HG03064 (cell line): ENCODE measurements around the gene OSBPL5.

Source experiments
- ATAC-seq: cut with Tn5 transposase; IDR thresholded peaks from one replicate; pipeline ENCODE4 v1.9.1; 2021; ENCODE audit warnings: low read depth; ENCODE audit not compliant: unreplicated experiment

The OSBPL5 gene

DNA sequence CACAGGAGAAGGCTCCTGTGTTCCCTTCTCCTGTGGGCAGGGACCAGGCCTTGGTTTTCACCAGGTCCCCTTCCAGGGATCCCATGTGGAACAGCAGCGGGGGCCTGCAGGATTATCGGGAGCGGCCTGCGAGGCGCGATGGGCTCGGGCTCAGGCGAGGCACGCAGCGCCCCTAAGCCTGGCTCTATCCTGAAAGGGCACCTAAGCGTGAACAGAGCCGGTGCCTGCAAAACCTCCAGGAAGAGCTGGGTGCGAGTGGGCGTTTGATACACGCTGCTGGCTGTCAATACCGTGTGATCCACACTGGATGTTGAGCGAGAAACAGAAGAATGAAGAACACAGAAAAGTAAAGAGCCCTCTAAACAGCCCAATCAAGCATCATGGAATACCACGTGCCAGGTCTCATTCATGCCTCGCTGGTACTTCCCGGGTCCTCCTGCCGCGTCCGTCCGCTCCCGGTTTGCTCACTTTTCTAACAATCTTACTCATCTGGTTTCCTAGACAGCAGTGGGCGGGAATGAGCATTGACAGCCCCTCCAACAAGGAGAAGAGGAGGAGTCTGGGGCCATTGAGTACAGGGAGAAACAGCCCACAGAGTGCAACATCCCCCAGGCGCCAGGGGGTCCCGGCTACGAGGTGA is 12.5 kb downstream of the OSBPL5 start:
- ATAC-seq, result no peak

DNA sequence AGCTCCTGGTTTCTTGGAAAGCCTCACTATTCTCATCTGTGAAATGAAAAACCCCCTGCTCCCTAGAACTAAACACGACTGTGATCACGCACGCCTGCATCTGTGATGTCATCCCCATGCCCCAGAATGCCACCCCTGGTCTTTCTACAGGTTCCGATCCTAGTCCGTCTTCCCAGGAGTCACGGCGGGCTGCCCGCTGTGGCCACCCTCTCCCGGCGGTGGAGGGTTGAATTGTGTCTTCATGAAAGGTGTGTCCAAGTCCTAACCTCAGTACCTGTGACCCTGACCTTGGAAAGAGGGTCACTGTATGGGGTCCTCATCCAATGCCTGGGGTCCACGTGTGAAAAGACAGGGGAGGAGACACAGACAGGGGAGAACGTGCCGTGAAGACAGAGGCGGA is 14.4 kb downstream of the OSBPL5 start:
- ATAC-seq, result no peak

DNA sequence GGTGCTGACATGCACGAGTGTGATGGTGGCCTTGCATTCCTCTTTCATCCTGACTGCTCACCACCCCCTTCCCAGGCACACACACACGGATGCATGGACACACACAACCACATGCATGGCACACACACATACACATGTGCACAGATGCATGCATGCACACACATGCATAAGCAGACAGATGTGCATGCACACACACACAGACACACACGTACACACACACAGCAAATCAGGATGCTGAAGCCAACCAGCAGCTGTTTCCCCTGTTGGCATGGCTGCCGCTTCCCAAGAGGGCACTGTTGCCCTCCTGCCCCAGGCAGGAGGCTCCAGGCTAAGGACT is 15.3 kb downstream of the OSBPL5 start:
- ATAC-seq, result no peak

DNA sequence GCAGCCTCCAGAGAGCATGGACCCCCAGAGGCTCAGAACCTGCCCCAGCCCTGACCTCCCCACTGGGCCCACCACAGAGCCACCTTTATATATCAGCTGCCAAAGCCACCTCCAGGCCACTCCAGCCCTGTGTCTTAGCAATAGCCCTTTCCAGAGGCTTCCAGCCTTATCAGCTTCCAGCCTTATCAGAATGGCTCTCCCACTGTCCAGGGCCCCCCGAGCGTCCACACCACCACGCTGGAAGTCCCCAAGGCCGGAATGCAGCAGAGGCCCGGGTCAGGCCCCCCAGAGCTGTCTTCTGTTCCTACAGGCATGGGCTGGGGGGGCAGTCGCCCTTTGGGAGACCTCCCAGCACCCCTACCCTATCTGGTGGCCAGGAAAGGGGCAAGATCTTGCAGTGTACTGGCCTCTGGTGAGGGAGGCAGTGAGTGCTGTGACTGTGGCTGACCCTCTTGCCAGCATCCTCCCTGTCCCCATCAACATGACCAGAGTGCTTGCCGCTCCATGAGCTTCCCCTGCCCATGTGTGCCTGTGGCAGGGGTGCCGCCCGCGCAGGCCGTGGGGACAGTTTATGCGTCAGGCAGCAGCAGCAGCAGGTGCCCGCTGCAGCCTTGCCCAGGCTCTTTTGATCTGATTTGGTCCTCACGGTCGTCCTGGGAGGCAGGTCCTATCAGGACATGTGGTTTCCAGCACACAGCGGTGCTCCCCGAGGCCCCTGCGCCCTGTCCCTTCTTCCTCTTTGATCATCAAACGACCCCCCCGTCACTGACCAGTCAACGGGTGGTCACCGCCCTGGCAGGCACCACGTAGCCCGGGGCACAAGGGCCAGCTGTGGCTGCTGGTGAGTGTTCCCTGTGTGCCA is 15.9 kb downstream of the OSBPL5 start:
- no peak for ATAC-seq

DNA sequence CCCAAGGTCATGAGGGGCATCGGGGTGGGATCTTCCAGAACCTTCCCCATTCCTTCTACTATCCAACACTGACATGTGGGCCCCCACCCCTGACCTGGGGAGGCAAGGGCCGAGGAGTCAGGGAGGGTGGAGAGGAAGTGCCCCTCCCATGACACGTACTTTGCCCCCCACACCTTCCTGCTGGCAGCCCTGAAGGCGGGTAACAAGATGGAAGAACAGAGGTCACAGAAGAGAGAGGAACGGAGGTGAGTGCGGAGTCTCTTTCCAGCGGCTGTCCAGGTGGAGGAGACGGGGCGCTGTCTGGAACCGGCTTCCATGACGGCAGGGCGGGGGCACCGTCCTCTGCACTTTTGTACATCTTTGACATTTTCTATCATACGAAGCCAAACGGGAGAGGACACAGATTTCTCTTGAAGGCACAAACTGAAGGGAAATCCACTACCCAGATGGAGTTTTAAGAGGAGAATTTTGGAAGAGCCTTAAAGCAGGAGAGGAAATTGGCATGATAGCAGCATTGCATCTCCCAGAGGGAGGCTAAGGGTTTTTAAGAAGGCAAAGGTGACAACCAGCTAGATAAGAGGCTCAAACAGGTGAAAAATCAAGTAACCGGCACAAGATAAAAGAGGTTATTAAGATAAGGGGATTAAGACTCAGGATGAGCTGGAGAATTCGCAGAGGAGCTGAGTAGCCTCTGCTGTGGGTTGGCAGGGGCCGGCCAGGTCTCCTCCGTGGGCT is 16.7 kb downstream of the OSBPL5 start:
- ATAC-seq, result no peak

DNA sequence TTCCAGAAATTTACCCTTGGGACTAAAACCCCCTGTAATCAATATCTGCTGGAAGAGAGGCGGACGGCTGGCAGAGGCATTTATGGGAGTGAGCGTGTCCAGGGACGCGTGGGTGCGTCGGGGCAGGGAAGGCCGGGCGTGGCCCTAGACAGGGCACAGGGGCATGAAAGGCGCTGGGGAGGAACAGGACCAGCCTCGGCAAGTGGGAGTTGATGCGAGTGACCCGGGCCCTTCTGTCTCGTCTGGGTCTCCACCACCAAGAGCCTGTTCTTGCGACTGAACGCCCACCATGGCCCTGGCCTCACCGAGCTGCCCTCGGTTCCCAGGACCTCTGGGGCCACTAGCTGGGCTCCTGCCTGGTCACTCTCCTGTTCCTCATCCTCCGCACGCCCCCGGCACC is 17.5 kb downstream of the OSBPL5 start:
- ATAC-seq, result no peak

DNA sequence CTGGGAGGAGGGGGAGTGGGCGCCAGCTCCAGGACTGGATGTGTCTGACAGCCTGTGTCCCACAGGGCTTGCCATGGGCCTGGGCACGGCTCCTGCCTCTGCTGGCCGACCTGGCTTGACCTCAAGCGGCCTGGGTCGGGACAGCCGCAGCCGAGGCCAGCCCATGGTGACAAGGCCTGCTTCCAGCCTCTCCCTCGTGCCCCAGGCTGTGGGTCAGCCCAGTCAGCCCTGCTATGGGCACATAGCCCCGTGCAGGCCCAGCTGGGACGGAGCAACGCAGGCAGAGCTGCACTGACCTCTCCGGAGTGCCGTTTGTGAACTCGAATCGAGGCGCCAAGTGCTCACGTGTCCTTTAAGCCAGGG is 17.9 kb downstream of the OSBPL5 start:
- no peak for ATAC-seq

DNA sequence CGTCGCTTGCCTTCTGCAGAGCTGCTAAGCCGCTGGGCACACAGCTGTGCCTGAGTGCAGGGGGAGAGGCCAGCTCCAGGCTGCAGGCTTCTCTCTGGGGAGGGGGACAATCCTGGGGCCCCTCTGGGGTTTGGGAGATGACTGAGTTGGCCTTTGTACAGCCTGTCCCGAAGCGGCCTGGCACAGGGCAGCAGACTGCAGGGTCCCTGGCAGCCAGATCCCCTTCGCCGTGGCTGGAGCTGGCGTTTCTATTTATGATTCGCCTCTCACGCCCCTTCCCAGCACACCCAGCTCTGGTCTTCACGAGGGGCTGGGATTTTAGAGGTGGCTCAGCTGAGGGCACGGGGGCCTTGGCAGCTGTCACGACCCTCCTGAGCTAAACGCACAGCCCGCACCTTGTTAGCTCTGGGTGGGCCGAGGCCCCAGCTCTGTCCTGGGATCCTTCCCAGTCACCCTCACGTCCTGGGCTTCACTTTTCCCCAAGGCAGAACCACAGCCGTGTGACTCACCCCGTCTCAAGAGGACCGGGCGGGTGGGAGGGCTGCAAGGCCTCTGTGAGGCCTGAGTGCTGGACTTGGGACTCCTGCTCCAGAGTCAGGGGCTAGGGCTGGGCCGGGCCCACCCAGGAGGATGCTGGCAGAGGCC is 18.4 kb downstream of the OSBPL5 start:
- no peak for ATAC-seq

DNA sequence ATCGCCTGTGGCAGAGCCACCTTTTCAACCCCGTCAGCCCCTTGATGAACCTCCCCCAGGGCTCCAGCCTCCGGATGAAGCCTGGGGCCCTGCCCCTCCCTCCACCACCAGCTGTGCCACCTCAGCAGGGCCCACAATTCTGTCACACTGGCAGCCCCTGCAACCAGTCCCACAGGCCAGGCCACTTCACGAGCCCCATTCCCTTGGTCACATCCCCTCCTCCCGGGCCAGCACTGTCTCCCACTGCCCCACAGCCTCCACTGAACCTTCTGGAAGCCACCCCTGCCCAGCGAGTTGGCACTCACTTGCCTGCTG is 19.9 kb downstream of the OSBPL5 start:
- no peak for ATAC-seq

DNA sequence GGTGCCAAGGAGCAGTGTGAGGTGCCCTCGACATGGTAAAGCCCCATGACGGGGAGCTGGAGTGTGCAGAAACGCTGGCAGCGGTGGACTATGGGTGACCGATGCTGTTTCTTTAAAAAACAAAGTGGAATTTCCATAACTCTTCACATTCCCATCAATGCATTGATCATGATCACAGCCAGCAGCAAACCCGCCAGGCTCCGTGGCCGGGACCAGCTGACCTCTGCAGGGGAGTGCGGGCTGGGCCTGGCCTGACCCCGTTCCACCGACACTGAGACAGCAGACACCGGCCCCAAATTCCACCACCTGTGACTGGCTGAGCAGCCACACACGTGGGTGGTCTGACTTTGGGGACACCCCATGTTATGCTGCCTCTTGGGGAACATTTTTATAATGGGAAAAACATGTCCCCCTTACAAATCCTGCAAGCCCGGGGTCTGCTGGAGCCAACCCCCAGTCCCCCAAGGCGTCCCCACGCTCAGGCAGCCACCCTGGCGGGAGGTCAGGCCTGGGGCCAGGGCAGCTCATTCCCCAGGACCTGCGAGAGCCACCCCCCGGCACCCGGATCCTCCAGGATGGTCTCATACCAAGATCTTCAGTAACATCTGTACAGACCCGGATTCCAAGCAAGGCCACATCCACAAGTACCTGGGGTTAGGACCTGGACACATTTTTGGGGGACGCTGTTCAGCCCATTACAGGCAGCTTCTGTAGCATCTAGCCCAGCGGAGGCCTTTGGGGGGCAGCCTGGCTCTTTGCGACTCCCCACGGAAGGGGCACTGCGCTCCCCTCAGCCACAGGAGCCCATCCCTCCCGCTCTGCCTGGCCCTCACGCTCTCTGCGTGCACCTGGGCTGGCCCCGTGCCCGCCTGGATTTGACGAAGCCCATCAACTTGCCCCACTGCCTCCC is 20.6 kb downstream of the OSBPL5 start:
- ATAC-seq, result no peak

DNA sequence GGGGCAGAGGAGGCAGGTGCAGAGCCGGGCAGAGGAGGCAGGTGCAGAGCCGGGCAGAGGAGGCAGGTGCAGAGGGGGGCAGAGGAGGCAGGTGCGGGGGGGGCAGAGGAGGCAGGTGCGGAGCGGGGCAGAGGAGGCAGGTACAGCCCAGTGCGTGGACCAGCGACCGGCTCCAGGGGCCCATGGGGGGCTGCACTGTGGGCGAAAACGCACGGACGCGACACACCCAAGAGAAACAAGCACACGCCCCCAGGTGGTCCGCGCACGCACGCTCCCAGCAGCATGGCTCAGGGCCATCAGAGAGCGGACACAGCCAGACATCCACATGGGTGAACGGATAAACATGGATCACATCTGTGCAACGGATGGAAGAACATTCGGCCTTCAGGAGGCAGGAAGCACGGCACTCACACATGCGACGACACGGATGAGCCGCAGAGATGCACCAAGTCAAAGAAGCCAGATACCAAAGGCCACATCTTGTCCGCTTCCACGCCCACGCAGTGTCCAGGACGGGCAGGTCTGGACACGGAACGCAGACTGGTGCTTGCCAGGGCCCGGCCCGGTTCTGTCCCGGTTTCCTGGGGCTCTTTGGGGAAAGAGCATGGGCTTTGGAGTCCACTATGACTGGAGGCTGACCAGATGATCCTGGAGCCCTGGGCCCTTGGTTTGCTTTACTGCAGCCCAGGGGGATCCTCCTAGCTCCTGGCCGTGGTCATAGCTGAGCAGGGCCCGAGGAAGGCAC is 21.8 kb downstream of the OSBPL5 start:
- ATAC-seq, result no peak

DNA sequence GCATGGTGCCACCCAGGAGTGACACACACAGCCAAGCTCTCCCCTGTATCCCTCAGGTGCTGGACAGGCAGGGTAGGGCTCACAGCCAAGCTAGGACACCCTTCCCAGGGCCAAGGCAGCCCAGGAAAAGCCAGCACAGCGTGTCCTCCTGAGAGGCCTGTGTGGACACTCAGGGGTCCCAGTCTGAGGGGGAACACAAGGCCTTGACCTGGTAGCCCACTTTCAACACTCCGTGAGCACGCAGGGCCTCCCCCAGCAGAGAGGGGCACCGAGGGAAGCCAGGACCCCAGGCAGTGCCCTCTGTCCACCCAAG is 24.9 kb downstream of the OSBPL5 start:
- ATAC-seq, result no peak

DNA sequence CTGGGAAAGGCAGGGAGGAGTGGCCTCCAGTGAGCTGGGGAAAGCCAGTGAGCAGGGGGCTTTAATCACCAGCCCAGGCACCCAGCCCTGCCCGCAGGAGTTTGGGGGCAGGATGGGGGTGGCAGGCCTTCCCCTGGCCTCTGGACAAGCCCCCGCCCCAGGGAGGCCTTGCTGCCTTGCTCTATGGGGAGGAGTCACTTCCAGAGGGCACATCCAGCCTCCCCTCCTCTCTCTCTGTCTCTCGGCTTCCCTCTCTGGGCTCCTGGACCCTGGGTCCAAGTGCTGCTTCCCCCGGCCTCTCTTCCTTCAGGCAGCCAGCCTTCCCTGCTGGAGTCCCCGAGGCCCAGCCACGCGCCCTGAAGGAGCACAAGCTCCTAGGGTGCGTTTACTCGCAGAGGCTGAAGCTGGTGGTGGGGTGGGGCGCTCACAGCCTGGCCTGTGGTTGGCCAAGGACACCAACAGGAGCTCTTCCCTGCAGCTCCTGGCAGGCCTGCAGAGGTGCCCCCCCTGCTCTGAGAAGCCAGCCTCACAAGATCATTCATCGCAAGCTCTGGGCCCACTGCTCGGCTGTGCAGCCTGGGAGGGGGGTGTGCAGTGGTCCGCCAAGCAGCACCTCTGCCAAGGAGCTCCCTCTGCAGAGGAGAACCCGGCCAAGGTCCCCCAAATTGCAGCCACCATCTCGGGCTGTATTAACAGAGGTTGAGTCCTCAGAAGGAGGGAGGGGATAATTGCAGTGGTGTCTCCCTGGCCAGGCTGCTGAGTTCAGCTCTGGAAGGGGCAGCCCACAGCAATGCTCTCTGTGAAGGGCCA is 25.4 kb downstream of the OSBPL5 start:
- no peak for ATAC-seq

DNA sequence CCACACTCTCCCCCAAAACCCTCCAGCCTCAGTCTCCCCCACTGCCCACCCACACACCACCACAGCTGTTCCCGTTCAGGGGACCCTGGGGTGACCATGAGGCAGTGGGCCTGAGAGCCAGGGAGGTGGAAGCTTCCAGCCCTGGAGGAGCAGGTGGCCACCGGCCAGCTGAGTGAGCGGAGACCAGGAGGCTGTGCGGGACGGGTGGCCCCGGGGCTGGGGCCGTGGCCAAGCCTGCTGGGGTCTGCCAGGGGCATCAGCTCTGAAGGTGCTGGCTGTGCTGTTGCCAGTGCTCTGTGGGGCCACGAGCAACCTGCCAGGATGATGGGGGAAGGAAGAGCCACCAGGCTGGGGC is 26.0 kb downstream of the OSBPL5 start:
- ATAC-seq, result no peak

DNA sequence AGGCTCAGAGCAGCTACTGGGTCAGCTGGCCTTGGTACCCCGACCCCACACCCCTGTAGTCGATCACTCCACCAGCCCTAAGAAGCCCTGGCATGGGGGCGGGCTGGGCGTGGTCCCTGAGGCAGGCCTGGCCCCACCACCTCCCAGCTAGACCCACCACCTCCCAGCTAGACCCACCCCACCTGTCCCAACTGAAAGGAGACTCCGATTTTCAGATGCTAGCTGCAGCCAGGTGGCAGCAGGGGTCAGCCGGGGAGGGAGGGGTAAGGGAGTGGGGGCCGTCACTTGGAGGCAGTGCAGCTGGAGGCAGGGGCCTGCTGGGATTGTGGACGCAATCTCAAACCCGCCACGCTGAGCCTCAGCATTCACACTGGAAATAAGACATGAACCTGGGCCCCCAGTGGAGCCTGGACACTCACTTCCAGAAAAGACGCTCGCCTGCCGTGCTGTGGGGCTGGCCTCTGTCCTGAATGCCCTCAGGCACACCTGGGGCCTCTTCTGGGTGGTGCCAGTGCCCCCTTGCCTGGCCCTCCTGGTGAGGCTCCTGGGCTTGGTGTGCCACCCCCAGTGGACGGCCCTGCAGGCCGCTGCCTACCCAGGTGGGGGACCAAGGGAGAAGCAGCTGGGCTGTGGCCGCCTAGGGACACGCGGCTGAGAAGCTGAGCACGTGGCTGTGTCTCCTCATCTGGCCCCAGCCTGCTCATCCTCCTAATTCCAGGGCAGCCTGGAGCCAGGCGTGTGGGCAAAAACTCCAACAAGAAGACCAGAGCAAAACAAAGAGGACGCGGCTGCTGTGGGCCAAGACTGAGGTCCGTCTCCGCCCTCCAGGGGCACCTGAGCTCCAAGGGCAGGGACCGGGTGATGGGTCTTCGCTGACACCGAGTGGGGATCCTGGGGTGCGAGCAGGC is 26.7 kb downstream of the OSBPL5 start:
- no peak for ATAC-seq

DNA sequence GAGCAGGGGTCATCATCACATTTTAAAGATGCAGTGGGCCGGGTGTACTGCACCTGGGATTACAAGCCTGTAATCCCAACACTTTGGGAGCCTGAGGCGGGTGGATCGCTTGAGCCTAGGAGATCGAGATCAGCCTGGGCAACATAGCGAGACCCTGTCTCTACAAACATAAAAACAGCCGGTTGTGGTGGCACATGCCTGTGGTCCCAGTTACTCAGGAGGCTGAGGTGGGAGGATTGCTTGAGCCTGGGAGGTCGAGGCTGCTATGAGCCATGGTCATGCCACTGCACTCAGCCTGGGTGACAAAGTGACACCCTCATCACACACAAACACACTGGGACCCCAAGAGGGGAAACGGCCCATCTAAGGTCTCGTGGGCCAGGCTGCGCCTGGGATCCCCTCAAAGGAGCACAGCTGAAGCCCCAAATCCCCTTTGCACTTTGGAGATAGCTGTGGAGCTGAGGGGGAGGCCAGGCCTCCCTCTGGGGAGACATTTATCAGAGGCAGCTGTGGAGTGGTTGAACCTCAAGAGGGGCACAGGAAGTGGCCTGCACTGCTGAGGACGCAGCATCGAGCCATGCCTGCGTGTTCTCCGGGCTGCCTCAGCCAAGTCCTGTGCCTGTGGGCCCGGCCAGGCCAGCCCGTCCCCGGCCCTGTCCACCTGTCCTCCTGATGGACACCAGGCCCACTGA is 27.5 kb downstream of the OSBPL5 start:
- no peak for ATAC-seq

DNA sequence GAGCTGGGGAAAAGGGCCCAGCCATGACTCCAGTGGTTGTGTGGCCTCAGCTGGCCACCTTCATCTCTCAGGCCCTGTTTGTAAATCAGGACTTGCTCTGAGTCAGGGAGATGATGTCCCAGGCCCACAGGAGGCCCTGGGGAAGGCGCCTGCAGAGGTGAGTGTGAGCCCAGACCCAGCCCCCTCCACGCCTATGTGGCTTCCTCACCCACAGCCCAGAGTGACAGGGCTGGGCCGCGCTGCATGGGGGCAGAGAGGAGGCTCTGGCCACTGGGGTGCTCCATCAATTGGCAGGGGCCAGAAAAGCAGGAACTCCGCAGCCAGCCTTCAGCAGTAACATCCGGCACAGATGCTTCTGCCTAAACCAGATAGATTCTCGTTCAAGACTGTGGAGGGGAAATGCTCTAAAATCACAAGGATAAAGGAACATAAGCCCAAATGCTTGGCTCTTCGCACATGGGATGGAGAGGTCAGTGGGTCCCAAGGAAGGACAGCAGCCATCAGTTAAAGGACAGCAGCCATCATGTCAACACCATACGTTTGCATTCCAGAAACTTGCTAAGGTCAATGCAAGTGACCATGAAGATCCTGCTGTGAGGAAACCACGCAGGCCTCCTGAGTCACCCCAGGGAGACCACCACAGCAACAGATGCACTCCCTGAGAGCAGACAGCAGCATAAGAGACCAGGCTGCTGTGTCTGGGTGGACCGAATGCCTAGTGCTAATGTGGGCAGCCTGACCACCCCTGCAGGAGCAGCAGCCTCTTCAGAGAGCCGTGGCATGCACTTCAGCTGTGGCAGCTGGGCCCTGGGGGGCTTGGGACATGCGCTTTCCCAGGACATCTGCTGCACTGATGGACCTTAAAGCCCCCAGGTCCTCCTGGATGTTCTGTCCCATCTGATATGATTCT is 28.3 kb downstream of the OSBPL5 start:
- ATAC-seq, result no peak
